K562 (cell line): ENCODE results near the gene PRDM15. TPM values are rescaled to one million over a fixed set of nuclear protein-coding genes. Genes with fewer than 3 reads are reported as not detected.

Experiments used
- ATAC-seq: fragments of 200-7000 bp; cut with Tn5 transposase; 3 replicates; pipeline ENCODE4 v1.9.1; 2020; ENCODE audit warnings: moderate library complexity
- BruUV-seq: library from RNA; stranded (reverse); fragments of 400-500 nt; replicated peaks from 2 replicates; lab custom pipeline; 2021; lab: Mats Ljungman, UMichigan
- CTCF ChIA-PET: fragments of 300-600 bp; formaldehyde crosslinking; extraction: SDS; loops from one replicate; lab custom pipeline; 2021; ENCODE audit warnings: low intra/inter-chr PET ratio; lab: Yijun Ruan, JAX
- POLR2A ChIA-PET: fragments of 300-600, 350-650 bp; sonication (Branson Sonifier 250); formaldehyde crosslinking; extraction: SDS; loops from one replicate; lab custom pipeline; 2021; ENCODE audit warnings: antibody characterized with exemption, inconsistent platforms; lab: Yijun Ruan, JAX
- DNase-seq, 4 experiments: peaks; one replicate each; pipeline versions ENCODE4 v3.0.0 to v3.0.0-alpha.2; 2011 to 2018; ENCODE audit warnings: low spot score in 3 of 4, mixed read lengths in 3 of 4; ENCODE audit errors: extremely low read depth in 1 of 4
- FAIRE-seq: peaks from 2 replicates; lab custom pipeline; 2011; peaks lifted over from hg19 to GRCh38; lab: Jason Lieb, UNC
- H2AFZ ChIP-seq: 2 replicates; pipeline ENCODE4 v1.6.0; 2011; ENCODE audit warnings: low read depth, low read length, control low read depth, inconsistent platforms
- H3K27ac ChIP-seq: fragments of 200-600 bp; 3 replicates; pipeline ENCODE4 v1.8.0; 2011; ENCODE audit warnings: low read depth, mild to moderate bottlenecking, control low read depth, inconsistent platforms, low read length, moderate library complexity, mixed read lengths; ENCODE audit errors: extremely low read depth
- H3K27me3 ChIP-seq, 2 experiments: fragments of 300-600 bp in 1 of 2; 2 replicates in 1 of 2; 3 replicates in 1 of 2; pipeline versions ENCODE4 v1.6.0 to v1.8.0; 2011; ENCODE audit warnings: inconsistent platforms in 2 of 2, low read length in 2 of 2, mild to moderate bottlenecking in 1 of 2, mixed read lengths in 1 of 2, moderate library complexity in 1 of 2; ENCODE audit not compliant: control insufficient read depth in 2 of 2, insufficient read depth in 2 of 2
- H3K36me3 ChIP-seq: fragments of 300-600 bp; 3 replicates; pipeline ENCODE4 v1.8.0; 2011; ENCODE audit warnings: mild to moderate bottlenecking, low read length, inconsistent platforms; ENCODE audit not compliant: control insufficient read depth, insufficient read depth
- H3K4me1 ChIP-seq, 2 experiments: fragments of 200-600 bp in 1 of 2; replicated peaks in 1 of 2; 2 replicates in 1 of 2; 3 replicates in 1 of 2; pipeline versions ENCODE4 v1.5.1 to v1.8.0; 2011; ENCODE audit warnings: inconsistent platforms in 2 of 2, low read length in 2 of 2, mild to moderate bottlenecking in 1 of 2, mixed read lengths in 1 of 2, moderate library complexity in 1 of 2; ENCODE audit not compliant: control insufficient read depth in 2 of 2, insufficient read depth in 2 of 2
- H3K4me2 ChIP-seq: 2 replicates; pipeline ENCODE4 v1.6.1; 2011; ENCODE audit warnings: low read length, control low read depth, inconsistent platforms, mixed read lengths; ENCODE audit not compliant: insufficient read depth
- H3K4me3 ChIP-seq: fragments of 200-600 bp; sonication (generic), shearing (Covaris generic); 2 replicates; pipeline ENCODE4 v1.5.1; 2016; ENCODE audit warnings: control low read depth, inconsistent platforms
- H3K79me2 ChIP-seq: fragments of 200-600 bp; 3 replicates; pipeline ENCODE4 v1.8.0; 2011; ENCODE audit warnings: low read length, inconsistent platforms; ENCODE audit not compliant: control insufficient read depth, insufficient read depth
- H3K9ac ChIP-seq, 2 experiments: 2 replicates each; pipeline versions ENCODE4 v1.6.0 to v1.6.1; 2011; ENCODE audit warnings: low read depth in 2 of 2, low read length in 2 of 2, control low read depth in 1 of 2, inconsistent platforms in 1 of 2, mild to moderate bottlenecking in 1 of 2, mixed read lengths in 1 of 2; ENCODE audit not compliant: insufficient read depth in 1 of 2
- H3K9me1 ChIP-seq: one replicate; pipeline ENCODE4 v1.6.0; 2011; ENCODE audit warnings: inconsistent platforms, mild to moderate bottlenecking, low read length, moderate library complexity; ENCODE audit not compliant: control insufficient read depth, insufficient read depth
- H3K9me3 ChIP-seq: replicated peaks from 2 replicates; pipeline ENCODE4 v1.5.1; 2011; ENCODE audit warnings: low read depth, low read length, inconsistent platforms; ENCODE audit not compliant: control insufficient read depth, insufficient read depth
- H4K20me1 ChIP-seq: replicated peaks from 2 replicates; pipeline ENCODE4 v1.6.1; 2011; ENCODE audit warnings: low read length, inconsistent platforms, mixed read lengths; ENCODE audit not compliant: control insufficient read depth, insufficient read depth
- CTBP1 ChIP-seq: fragments of 450-650 bp; IDR thresholded peaks from 2 replicates; pipeline ENCODE4 v1.6.1; 2016; ENCODE audit warnings: borderline replicate concordance
- EGR1 ChIP-seq: fragments of 450-650 bp; conservative IDR thresholded peaks from 2 replicates; pipeline ENCODE4 v1.6.1; 2017; ENCODE audit warnings: mild to moderate bottlenecking
- EWSR1 ChIP-seq: fragments of 450-650 bp; IDR thresholded peaks from 2 replicates; pipeline ENCODE4 v1.6.1; 2018; ENCODE audit warnings: borderline replicate concordance, mild to moderate bottlenecking, low read depth, moderate library complexity; ENCODE audit not compliant: partially characterized antibody
- HDAC2 ChIP-seq: fragments of 450-650 bp; IDR thresholded peaks from 2 replicates; pipeline ENCODE4 v1.6.1; 2016; ENCODE audit warnings: mild to moderate bottlenecking
- HLTF ChIP-seq: fragments of 450-650 bp; IDR thresholded peaks from 2 replicates; pipeline ENCODE4 v1.6.1; 2016
- KDM4B ChIP-seq, 2 experiments: fragments of 450-650 bp in 1 of 2; sonication (generic) in 1 of 2; IDR thresholded peaks; 2 replicates each; pipeline ENCODE4 v1.6.1; 2016 to 2017; ENCODE audit warnings: borderline replicate concordance in 2 of 2, antibody characterized with exemption in 1 of 2, low read depth in 1 of 2, mild to moderate bottlenecking in 1 of 2
- SMAD3 ChIP-seq: fragments of 450-650 bp; formaldehyde crosslinking; conservative IDR thresholded peaks from 2 replicates; pipeline ENCODE4 v1.4.0; 2020; ENCODE audit warnings: mild to moderate bottlenecking
- SMARCA5 ChIP-seq: fragments of 450-650 bp; IDR thresholded peaks from 2 replicates; pipeline ENCODE4 v1.6.1; 2016
- SOX6 ChIP-seq: fragments of 450-650 bp; IDR thresholded peaks from 2 replicates; pipeline ENCODE4 v1.6.1; 2014; ENCODE audit warnings: mild to moderate bottlenecking
- SPI1 ChIP-seq: IDR thresholded peaks from 2 replicates; pipeline ENCODE4 v1.6.1; 2011; ENCODE audit warnings: low read depth, low read length, control low read depth, borderline replicate concordance
- SRSF3 ChIP-seq: fragments of 200-400 bp; formaldehyde crosslinking; IDR thresholded peaks from 2 replicates; pipeline ENCODE4 v1.6.1; 2016; ENCODE audit warnings: mild to moderate bottlenecking, low read length, moderate library complexity; ENCODE audit not compliant: insufficient read depth
- TBL1XR1 ChIP-seq, 2 experiments: IDR thresholded peaks; 2 replicates each; pipeline ENCODE4 v1.6.1; 2012; ENCODE audit warnings: improper control_type of control experiment in 2 of 2, low read length in 2 of 2, mild to moderate bottlenecking in 1 of 2
- TEAD1 ChIP-seq, 2 experiments: fragments of 450-650 bp in 1 of 2; sonication (generic) in 1 of 2; formaldehyde crosslinking; IDR thresholded peaks; 2 replicates each; pipeline versions ENCODE4 v1.4.0 to v1.8.0; 2020 to 2022; ENCODE audit warnings: mild to moderate bottlenecking in 2 of 2, missing genetic modification reagents in 1 of 2
- TEAD2 ChIP-seq: fragments of 450-650 bp; IDR thresholded peaks from 2 replicates; pipeline ENCODE4 v1.6.1; 2016; ENCODE audit warnings: missing genetic modification characterization, control low read depth, missing compliant biosample characterization
- ZFP1 ChIP-seq: fragments of 450-650 bp; formaldehyde crosslinking; IDR thresholded peaks from 2 replicates; pipeline ENCODE4 v1.4.0; 2020; ENCODE audit warnings: mild to moderate bottlenecking, mixed read lengths
- ZHX1 ChIP-seq: fragments of 150-350 bp; conservative IDR thresholded peaks from 2 replicates; pipeline ENCODE4 v1.6.1; 2014; ENCODE audit warnings: low read length
- ZNF3 ChIP-seq: fragments of 250-450 bp; sonication (Bioruptor Pico); IDR thresholded peaks from 2 replicates; pipeline ENCODE4 v1.5.0; 2021; ENCODE audit warnings: mild to moderate bottlenecking, moderate library complexity
- ZNF518B ChIP-seq: fragments of 250-450 bp; sonication (Bioruptor Pico); IDR thresholded peaks from 2 replicates; pipeline ENCODE4 v1.5.0; 2021; ENCODE audit warnings: mild to moderate bottlenecking, moderate library complexity
- WGBS: fragments of 100-300 bp; shearing (Covaris generic); methylation state at CpG from one replicate; pipeline ENCODE4 v1.1.6; 2016; ENCODE audit warnings: low coverage, mixed read lengths; ENCODE audit not compliant: insufficient coverage; ENCODE audit errors: missing lambda C conversion rate; 5-methylcytosine and 5-hydroxymethylcytosine counted together
- in situ Hi-C: fragments of 300-500 bp; cut with MboI; formaldehyde crosslinking; loops from 4 replicates; pipeline ENCODE4 v1.15.0; 2018; ENCODE audit warnings: inconsistent platforms, mixed read lengths
- intact Hi-C: fragments of 100-400 bp; cut with micrococcal nuclease; formaldehyde crosslinking; loops from 2 replicates; pipeline ENCODE4 v1.14.2; 2022
- polyA plus RNA-seq, 8 experiments: library from polyadenylated mRNA; depleted of rRNA in 4 of 8; stranded (reverse) in 5 of 8; unstranded in 3 of 8; fragments of >200 nt; fragmentation: Nextera tagmentation in 2 of 8; fragmentation: Illumina TruSeq in 1 of 8; extraction: Ambion mirVana in 2 of 8; extraction: Trizol in 1 of 8; gene quantifications; 2 replicates each; pipeline versions ENCODE4 v1.2.1 to v1.2.3, GENCODE V29; 2011 to 2014; ENCODE audit warnings: inconsistent platforms in 1 of 8, missing spikeins in 1 of 8
- total RNA-seq, 7 experiments: library from RNA; depleted of rRNA in 6 of 7; stranded (reverse); fragments of >200 nt in 6 of 7; fragmentation: Illumina TruSeq in 2 of 7; extraction: Trizol in 2 of 7; gene quantifications; 2 replicates each; pipeline versions ENCODE4 v1.2.1 to v1.2.3, GENCODE V29; 2011 to 2021; ENCODE audit warnings: low replicate concordance in 1 of 7

Gene PRDM15
- total and polyA plus RNA-seq, 9 of the 15 experiments (the other 6 are each of a cell fraction or from before 2014, with no cell fraction given): 0.93 to 9.2 (median 6.2) TPM

DNA sequence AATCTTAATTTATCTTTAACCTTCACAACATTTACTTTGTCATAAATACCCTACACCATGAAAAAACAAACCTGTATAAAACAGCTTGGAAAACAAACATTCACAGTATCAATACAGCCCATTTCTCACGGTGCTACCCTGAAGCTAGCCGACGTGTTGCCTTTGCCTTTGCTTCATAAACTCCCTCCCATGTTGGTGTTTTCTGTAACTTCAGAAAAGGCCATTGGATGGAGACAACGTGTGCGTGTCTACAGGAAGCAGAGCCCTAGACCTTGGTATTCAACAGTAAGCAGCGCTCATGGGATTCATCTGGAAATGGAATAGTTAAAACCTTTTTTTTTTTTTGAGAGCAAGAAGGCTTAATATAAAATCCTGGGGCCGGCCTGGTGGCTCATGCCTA lies 7.2 kb upstream of the PRDM15 start:
- 73% methylated on average over 7 of the region's 7 CpGs for WGBS
- FAIRE-seq (no peak), DNase-seq (no peak), ATAC-seq (0 out of 3 replicates have a peak, but pooled peaks have one; percentile 20)
- Histone ChIP-seq H3K4me1 (peaks cover 0 to 3% of the 10 kb centered on the region in 2 experiments; a peak in 1 of 5 replicates), H3K79me2 (no peaks in the 10 kb centered on the region), H4K20me1 (no peaks in the 10 kb centered on the region), H3K27me3 (no peaks in the 10 kb centered on the region), H3K4me3 (no peak overlapping the region), H3K9ac (no peak overlapping the region), H3K36me3 (no peaks in the 10 kb centered on the region; the same call in 2 of the 3 replicates), H3K9me3 (no peaks in the 10 kb centered on the region), H2AFZ (no peak overlapping the region), H3K9me1 (no peaks in the 10 kb centered on the region), H3K27ac (no peak overlapping the region), H3K4me2 (no peak overlapping the region)
- CTCF ChIA-PET: no interaction called here
- TF ChIP-seq EGR1: no peak
- TF ChIP-seq CTBP1: no peak
- TF ChIP-seq TBL1XR1 (IDR thresholded peaks at IDR 0.05; ENCODE audit: low read length in 2 of 2): no peak
- TF ChIP-seq KDM4B (IDR thresholded peaks at IDR 0.05; ENCODE audit: borderline replicate concordance in 2 of 2, low read depth in 1 of 2): no peak
- no peak for TF ChIP-seq HDAC2
- no peak for TF ChIP-seq ZFP1 (CRISPR knock-in tag)
- no peak for TF ChIP-seq SOX6
- TF ChIP-seq SPI1: no peak
- TF ChIP-seq ZNF518B (CRISPR knock-in tag): no peak
- TF ChIP-seq TEAD1 (CRISPR knock-in tag; IDR thresholded peaks at IDR 0.05): no peak
- no peak for TF ChIP-seq SRSF3
- TF ChIP-seq SMAD3 (CRISPR knock-in tag): no peak
- TF ChIP-seq EWSR1: no peak
- TF ChIP-seq ZHX1: no peak
- no peak for TF ChIP-seq SMARCA5
- no peak for TF ChIP-seq ZNF3 (CRISPR knock-in tag)
- no peak for TF ChIP-seq TEAD2 (tag)
- no peak for TF ChIP-seq HLTF
- POLR2A ChIA-PET: no interaction called here
- in situ Hi-C loops: no loop called here
- intact Hi-C loops: no loop called here
- no TSS peak for BruUV-seq
